Large intestine (tissue), 3 donors: ENCODE measurements around the gene FANCC. TPM values are rescaled to one million over a fixed set of nuclear protein-coding genes. Genes with fewer than 3 reads are reported as not detected.

Experiments used
- DNase-seq, 2 donors: peaks; one replicate each; pipeline versions ENCODE4 v3.0.0 to v3.0.0-alpha.2; 2013
- H3K27ac ChIP-seq: one replicate; pipeline ENCODE4 v1.5.1; 2013; ENCODE audit warnings: low read length
- H3K27me3 ChIP-seq: 2 replicates; pipeline ENCODE4 v1.6.1; 2013; ENCODE audit warnings: low read length; ENCODE audit not compliant: control insufficient read depth, insufficient read depth
- H3K36me3 ChIP-seq: 2 replicates; pipeline ENCODE4 v1.6.1; 2013; ENCODE audit warnings: low read length; ENCODE audit not compliant: control insufficient read depth, insufficient read depth
- H3K4me1 ChIP-seq: one replicate; pipeline ENCODE4 v1.6.1; 2013; ENCODE audit warnings: low read length; ENCODE audit not compliant: control insufficient read depth, insufficient read depth
- H3K4me3 ChIP-seq: one replicate; pipeline ENCODE4 v1.5.1; 2013; ENCODE audit warnings: low read length
- H3K9me3 ChIP-seq: one replicate; pipeline ENCODE4 v1.6.1; 2013; ENCODE audit warnings: mild to moderate bottlenecking, low read depth, low read length, moderate library complexity; ENCODE audit not compliant: control insufficient read depth
- WGBS: methylation state at CpG from one replicate; pipeline ENCODE4 v1.1.5; 2013; ENCODE audit warnings: low lambda C conversion rate; ENCODE audit not compliant: insufficient coverage; 5-methylcytosine and 5-hydroxymethylcytosine counted together
- polyA plus RNA-seq: library from polyadenylated mRNA; unstranded; fragments of 120-200 nt; gene quantifications from one replicate; pipeline ENCODE4 v1.2.1, GENCODE V29; 2013

The FANCC gene
- polyA plus RNA-seq, 1 donor: 19.9 TPM

GRCh38 chr9:95062596-95063065 is 254.9 kb downstream of the FANCC start:
- 100% methylated on average over 1 of the region's 7 CpGs for WGBS
- H3K4me3 ChIP-seq: no peak overlapping the region
- H3K4me1 ChIP-seq: peaks cover 25% of the 10 kb centered on the region
- peaks cover 51% of the 10 kb centered on the region for H3K36me3 ChIP-seq
- H3K27ac ChIP-seq: no peak overlapping the region
- H3K9me3 ChIP-seq: no peaks in the 10 kb centered on the region
- no peak for DNase-seq
- H3K27me3 ChIP-seq: no peaks in the 10 kb centered on the region

- Histone ChIP-seq H3K27me3 (no peaks in the 10 kb centered on the region), H3K4me1 (peaks cover 25% of the 10 kb centered on the region), H3K27ac (no peak overlapping the region), H3K4me3 (no peak overlapping the region), H3K9me3 (no peaks in the 10 kb centered on the region), H3K36me3 (peaks cover 47% of the 10 kb centered on the region)
- no peak for DNase-seq
- WGBS: no CpG with 5 or more reads among the region's 13 CpGs
Observed at GRCh38 chr9:95061916-95062595, 255.5 kb downstream of the FANCC start.

DNA sequence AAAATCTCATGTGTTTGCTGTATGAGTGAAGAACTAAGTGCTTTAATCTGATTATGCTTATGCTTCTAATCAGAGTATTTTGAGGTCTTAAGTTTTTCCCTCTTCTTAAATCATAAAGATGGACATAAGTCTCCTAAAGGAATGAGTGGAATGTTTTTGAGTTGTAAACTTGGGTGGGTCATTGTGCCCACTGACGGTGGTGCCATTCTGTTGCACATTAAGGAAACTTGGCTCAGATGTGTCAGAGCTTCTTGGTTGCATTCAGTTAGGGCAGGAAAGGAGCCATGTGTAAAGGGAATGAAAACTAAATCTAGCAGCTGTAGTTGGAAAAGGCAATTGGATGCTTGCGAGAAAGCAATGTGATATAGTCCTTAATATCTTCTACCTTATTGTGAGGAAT is 256.6 kb downstream of the FANCC start:
- Histone ChIP-seq H3K4me3 (no peak overlapping the region), H3K9me3 (no peaks in the 10 kb centered on the region), H3K27ac (no peak overlapping the region), H3K4me1 (peaks cover 25% of the 10 kb centered on the region), H3K36me3 (peaks cover 39% of the 10 kb centered on the region), H3K27me3 (no peaks in the 10 kb centered on the region)
- no CpG with 5 or more reads among the region's 2 CpGs for WGBS
- no peak for DNase-seq

DNA sequence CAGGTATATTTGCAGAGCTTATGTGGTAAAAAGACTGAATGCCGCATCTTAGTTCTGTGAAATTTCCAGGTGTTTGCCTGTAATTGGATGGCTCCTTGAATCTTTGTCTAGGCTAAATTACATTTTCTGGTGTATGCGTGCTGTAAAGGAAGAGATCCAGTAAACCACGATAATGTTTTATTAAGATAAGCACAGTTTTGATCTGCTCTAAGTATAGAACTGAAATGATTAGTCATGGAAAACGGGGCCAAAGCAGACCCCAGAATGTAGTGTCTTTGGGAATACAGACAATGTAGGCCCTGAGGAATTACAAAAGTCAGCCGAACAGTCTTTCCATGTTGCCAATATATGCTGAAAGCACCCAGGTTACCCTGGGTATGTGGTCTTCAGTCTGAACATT is 257.3 kb downstream of the FANCC start:
- H3K27ac ChIP-seq: no peak overlapping the region
- peaks cover 19% of the 10 kb centered on the region for H3K4me1 ChIP-seq
- H3K4me3 ChIP-seq: no peak overlapping the region
- WGBS: no CpG with 5 or more reads among the region's 5 CpGs
- H3K36me3 ChIP-seq: peaks cover 34% of the 10 kb centered on the region
- no peaks in the 10 kb centered on the region for H3K27me3 ChIP-seq
- no peaks in the 10 kb centered on the region for H3K9me3 ChIP-seq
- no peak for DNase-seq

DNA sequence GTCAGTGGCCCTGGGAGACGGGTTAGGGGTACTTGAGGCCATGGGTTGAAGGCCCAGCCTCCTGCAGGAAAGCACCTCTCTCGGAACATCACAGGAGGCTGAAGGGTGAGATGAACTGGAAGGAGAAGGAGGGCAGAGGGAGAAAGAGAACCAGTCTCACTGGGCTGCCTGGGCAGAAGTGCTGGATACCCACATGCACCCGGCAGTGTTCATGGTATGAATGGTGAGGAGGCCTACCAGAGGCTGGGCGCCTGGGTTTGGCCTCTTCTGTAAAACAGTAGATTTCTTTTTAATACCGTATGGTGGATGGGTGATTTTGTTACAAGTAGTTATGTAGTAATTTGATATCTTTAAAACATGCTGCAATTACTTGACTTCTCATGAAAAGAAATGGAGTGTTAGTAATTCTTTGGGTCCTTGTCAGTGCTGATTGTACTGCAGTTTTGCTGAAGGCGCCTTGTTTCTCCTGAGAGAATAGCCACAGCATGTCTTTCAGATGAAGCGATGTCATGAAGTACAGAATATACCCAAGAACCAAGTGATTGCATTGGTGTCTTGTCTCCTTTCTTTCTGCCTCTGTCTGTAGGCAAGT is 258.6 kb downstream of the FANCC start:
- Histone ChIP-seq H3K4me3 (no peak overlapping the region), H3K9me3 (no peaks in the 10 kb centered on the region), H3K27me3 (no peaks in the 10 kb centered on the region), H3K4me1 (peaks cover 7% of the 10 kb centered on the region), H3K36me3 (peaks cover 29% of the 10 kb centered on the region), H3K27ac (peak overlapping the region; percentile 35)
- WGBS: no CpG with 5 or more reads among the region's 7 CpGs
- DNase-seq: no peak

DNA sequence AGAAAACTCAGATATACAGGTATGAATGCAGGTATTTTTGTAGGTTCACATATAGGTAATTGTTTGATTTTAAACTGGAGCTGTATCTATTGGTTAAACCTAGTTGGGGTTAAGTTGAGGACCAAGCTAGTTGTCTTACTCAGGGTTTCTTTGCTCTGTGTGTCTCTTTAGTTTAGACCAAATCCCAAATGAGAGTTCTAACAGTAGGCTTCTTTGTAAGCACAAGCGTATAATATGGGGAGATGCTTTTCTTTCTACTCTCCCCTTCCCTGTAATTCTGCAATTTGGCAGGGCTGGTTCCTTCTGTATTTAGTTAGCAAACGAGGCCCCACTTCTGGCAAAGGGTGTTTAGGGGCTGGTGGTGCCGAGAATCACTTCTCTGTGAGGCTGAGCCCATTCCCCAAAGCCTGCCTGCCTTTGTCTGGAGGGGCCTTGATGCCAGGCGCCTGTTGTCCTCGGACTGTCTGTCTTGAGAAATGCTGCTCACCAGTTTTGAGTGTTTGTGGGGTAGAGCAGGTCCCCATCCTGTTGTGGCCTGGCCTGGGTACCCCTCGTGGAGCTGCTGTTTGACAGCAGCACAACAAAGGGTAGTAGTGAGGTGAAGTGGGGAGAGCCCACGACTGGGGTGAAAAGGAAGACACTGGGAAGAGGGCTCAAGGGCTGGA is 259.3 kb downstream of the FANCC start:
- H3K27ac ChIP-seq: peak overlapping the region; percentile 35
- H3K4me1 ChIP-seq: peaks cover 5% of the 10 kb centered on the region
- no CpG with 5 or more reads among the region's 7 CpGs for WGBS
- H3K36me3 ChIP-seq: peaks cover 26% of the 10 kb centered on the region
- DNase-seq: no peak
- no peaks in the 10 kb centered on the region for H3K9me3 ChIP-seq
- no peaks in the 10 kb centered on the region for H3K27me3 ChIP-seq
- no peak overlapping the region for H3K4me3 ChIP-seq

- Histone ChIP-seq H3K36me3 (peaks cover 15% of the 10 kb centered on the region), H3K9me3 (no peaks in the 10 kb centered on the region), H3K4me1 (peaks cover 1% of the 10 kb centered on the region), H3K27ac (peak overlapping the region; percentile 60), H3K27me3 (no peaks in the 10 kb centered on the region), H3K4me3 (peak overlapping the region; percentile 2)
- WGBS: no CpG with 5 or more reads among the region's 10 CpGs
- DNase-seq: no peak
Observed at GRCh38 chr9:95057101-95057500, 260.4 kb downstream of the FANCC start.

DNA sequence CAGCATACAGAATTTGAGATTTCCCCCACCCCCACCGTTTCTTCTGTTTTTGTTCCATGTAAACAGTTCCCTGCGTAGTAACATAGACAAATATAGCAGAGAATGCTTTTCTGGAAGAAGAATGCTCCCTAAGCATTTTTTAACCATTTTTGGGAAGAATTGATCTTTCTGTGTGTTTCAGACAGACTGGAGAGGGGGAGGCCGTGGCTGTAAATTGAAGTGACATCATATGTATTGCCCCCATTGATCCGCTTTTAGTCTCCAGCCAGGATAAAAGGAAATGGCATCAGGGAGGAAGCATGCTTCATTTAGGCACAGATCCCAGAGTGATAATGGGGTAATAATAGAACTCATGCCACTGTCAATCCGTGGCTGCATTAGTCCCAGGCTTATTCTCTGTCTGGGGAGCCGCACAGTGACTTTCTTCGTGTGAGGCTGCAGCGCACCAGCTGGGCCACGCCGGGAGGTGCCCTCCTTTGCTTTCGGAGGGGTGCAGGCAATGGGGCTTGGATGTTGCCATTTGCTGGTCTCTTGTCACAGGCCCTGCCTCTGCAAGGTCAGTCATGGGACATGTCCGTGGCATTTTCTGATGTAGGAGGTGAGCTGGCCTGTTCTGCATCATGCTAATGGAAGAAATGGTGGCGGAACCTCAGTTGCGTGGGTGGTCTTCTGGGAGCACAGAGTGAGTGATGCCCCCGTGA is 261.5 kb downstream of the FANCC start:
- DNase-seq: peak in 1 of 2 donors; percentile 60
- Histone ChIP-seq H3K9me3 (no peaks in the 10 kb centered on the region), H3K27ac (peak overlapping the region; percentile 60), H3K4me1 (no peaks in the 10 kb centered on the region), H3K4me3 (peak overlapping the region; percentile 13), H3K27me3 (no peaks in the 10 kb centered on the region), H3K36me3 (peaks cover 10% of the 10 kb centered on the region)
- WGBS: 50% methylated on average over 1 of the region's 15 CpGs

GRCh38 chr9:95055334-95055850 is 262.1 kb downstream of the FANCC start:
- DNase-seq: no peak
- H3K4me3 ChIP-seq: no peak overlapping the region
- H3K27ac ChIP-seq: peak overlapping the region; percentile 60
- WGBS: no CpG with 5 or more reads among the region's 6 CpGs
- no peaks in the 10 kb centered on the region for H3K4me1 ChIP-seq
- H3K9me3 ChIP-seq: no peaks in the 10 kb centered on the region
- no peaks in the 10 kb centered on the region for H3K27me3 ChIP-seq
- H3K36me3 ChIP-seq: peaks cover 5% of the 10 kb centered on the region
